Endothelial cell of umbilical vein (primary cell): ENCODE data around the gene PDE4B. TPM values are rescaled to one million over a fixed set of nuclear protein-coding genes. Genes with fewer than 3 reads are reported as not detected.

ENCODE experiments used
- BruUV-seq: library from RNA; stranded (reverse); fragments of 400-500 nt; replicated peaks from 2 replicates; lab custom pipeline; 2021; lab: Mats Ljungman, UMichigan
- CTCF ChIA-PET: fragments of 300-600, 350-600 bp; sonication (Branson Sonifier 250); formaldehyde crosslinking; loops from one replicate; lab custom pipeline; 2021; ENCODE audit warnings: antibody characterized with exemption, inconsistent platforms; lab: Charles Lee
- POLR2A ChIA-PET: fragments of 300-600, 350-600 bp; sonication (Branson Sonifier 250); formaldehyde crosslinking; loops from one replicate; lab custom pipeline; 2021; ENCODE audit warnings: antibody characterized with exemption, inconsistent platforms; lab: Charles Lee
- DNase-seq: peaks from one replicate; pipeline ENCODE4 v3.0.0-alpha.2; 2011; ENCODE audit warnings: low read depth, low spot score
- FAIRE-seq: peaks from 2 replicates; lab custom pipeline; 2011; peaks lifted over from hg19 to GRCh38; lab: Jason Lieb, UNC
- H2AFZ ChIP-seq: 2 replicates; pipeline ENCODE4 v1.6.0; 2012; ENCODE audit warnings: low read depth, low read length, control low read depth, inconsistent platforms
- H3K27ac ChIP-seq: 2 replicates; pipeline ENCODE4 v1.5.1; 2011; ENCODE audit warnings: low read depth, mild to moderate bottlenecking, control low read depth, low read length, moderate library complexity; ENCODE audit not compliant: insufficient read depth
- H3K27me3 ChIP-seq, 2 experiments: 2 replicates each; pipeline versions ENCODE4 v1.6.0 to v1.6.1; 2011; ENCODE audit warnings: low read length in 2 of 2, mixed read lengths in 1 of 2; ENCODE audit not compliant: control insufficient read depth in 2 of 2, insufficient read depth in 2 of 2
- H3K36me3 ChIP-seq, 2 experiments: 2 replicates in 1 of 2; 3 replicates in 1 of 2; pipeline ENCODE4 v1.5.1; 2011; ENCODE audit warnings: low read length in 2 of 2, mild to moderate bottlenecking in 1 of 2, moderate library complexity in 1 of 2; ENCODE audit not compliant: control insufficient read depth in 2 of 2, insufficient read depth in 2 of 2; ENCODE audit errors: extremely low read depth in 1 of 2
- H3K4me1 ChIP-seq: 3 replicates; pipeline ENCODE4 v1.5.1; 2011; ENCODE audit warnings: mild to moderate bottlenecking, low read length; ENCODE audit not compliant: control insufficient read depth, insufficient read depth; ENCODE audit errors: extremely low read depth
- H3K4me2 ChIP-seq: 2 replicates; pipeline ENCODE4 v1.6.1; 2011; ENCODE audit warnings: low read length, control low read depth, mixed read lengths; ENCODE audit not compliant: insufficient read depth
- H3K4me3 ChIP-seq, 3 experiments: fragments of 200-600 bp in 1 of 3; sonication (generic), shearing (Covaris generic) in 1 of 3; replicated peaks in 1 of 3; 2 replicates each; pipeline ENCODE4 v1.5.1; 2011 to 2016; ENCODE audit warnings: control low read depth in 3 of 3, low read length in 3 of 3, mild to moderate bottlenecking in 2 of 3, inconsistent platforms in 1 of 3, low read depth in 1 of 3, moderate library complexity in 1 of 3; ENCODE audit not compliant: insufficient read depth in 1 of 3
- H3K79me2 ChIP-seq: 2 replicates; pipeline ENCODE4 v1.6.0; 2012; ENCODE audit warnings: low read length, inconsistent platforms; ENCODE audit not compliant: control insufficient read depth, insufficient read depth
- H3K9ac ChIP-seq: replicated peaks from 2 replicates; pipeline ENCODE3; 2011; ENCODE audit warnings: low read length, control low read depth; ENCODE audit not compliant: insufficient read depth; ENCODE audit errors: extremely low read depth
- H3K9me1 ChIP-seq: replicated peaks from 3 replicates; pipeline ENCODE4 v1.6.0; 2011; ENCODE audit warnings: mild to moderate bottlenecking, low read length; ENCODE audit not compliant: control insufficient read depth, insufficient read depth; ENCODE audit errors: extremely low read depth
- H3K9me3 ChIP-seq: replicated peaks from 2 replicates; pipeline ENCODE4 v1.5.1; 2012; ENCODE audit warnings: low read length, inconsistent platforms; ENCODE audit not compliant: control insufficient read depth, insufficient read depth
- H4K20me1 ChIP-seq: replicated peaks from 2 replicates; pipeline ENCODE3; 2011; ENCODE audit warnings: mild to moderate bottlenecking, low read length; ENCODE audit not compliant: control insufficient read depth, insufficient read depth; ENCODE audit errors: extremely low read depth
- EZH2 ChIP-seq: IDR thresholded peaks from 2 replicates; pipeline ENCODE4 v1.6.1; 2012; ENCODE audit warnings: borderline replicate concordance, low read depth, mild to moderate bottlenecking, moderate library complexity, low read length, inconsistent platforms; ENCODE audit not compliant: severe bottlenecking
- FOS ChIP-seq: IDR thresholded peaks from 2 replicates; pipeline ENCODE4 v1.6.1; 2011; ENCODE audit warnings: mild to moderate bottlenecking, low read length, moderate library complexity, borderline replicate concordance; ENCODE audit not compliant: insufficient read depth
- GATA2 ChIP-seq: IDR thresholded peaks from 2 replicates; pipeline ENCODE4 v1.7.0; 2011; ENCODE audit warnings: low read depth, mild to moderate bottlenecking, moderate library complexity, mixed read lengths, low read length; ENCODE audit not compliant: insufficient read length, insufficient read depth
- JUN ChIP-seq: IDR thresholded peaks from 2 replicates; pipeline ENCODE4 v1.6.1; 2011; ENCODE audit warnings: borderline replicate concordance, low read depth; ENCODE audit not compliant: insufficient read length, insufficient read depth
- MYC ChIP-seq: IDR thresholded peaks from one replicate; pipeline ENCODE4 v1.6.1; 2011; ENCODE audit warnings: mild to moderate bottlenecking, low read depth, low read length
- POLR2A ChIP-seq: IDR thresholded peaks from 2 replicates; pipeline ENCODE4 v1.6.1; 2012; ENCODE audit warnings: low read depth, mild to moderate bottlenecking, control low read depth, low read length
- POLR2AphosphoS5 ChIP-seq: IDR thresholded peaks from 2 replicates; pipeline ENCODE4 v1.6.1; 2012; ENCODE audit warnings: low read depth, mild to moderate bottlenecking, control low read depth, low read length, moderate library complexity; ENCODE audit not compliant: insufficient read depth
- dilution Hi-C: fragments of 300-500 bp; cut with MboI; formaldehyde crosslinking; loops from one replicate; pipeline ENCODE4 v1.15.0; 2019; ENCODE audit warnings: low sequenced_read_pairs; ENCODE audit not compliant: extremely low pct_ligation_motif_present
- intact Hi-C: fragments of 100-400 bp; cut with micrococcal nuclease; formaldehyde crosslinking; loops from one replicate; pipeline ENCODE4 v1.10.0; 2022
- polyA plus RNA-seq, 4 experiments: library from polyadenylated mRNA; depleted of rRNA in 3 of 4; stranded (reverse) in 3 of 4; unstranded in 1 of 4; fragments of >200 nt; gene quantifications; 2 replicates each; pipeline versions ENCODE4 v1.2.1 to v1.2.3, GENCODE V29; 2011 to 2012; ENCODE audit warnings: missing spikeins in 1 of 4
- total RNA-seq: library from RNA; stranded (reverse); gene quantifications from 2 replicates; pipeline ENCODE4 v1.2.3, GENCODE V29; 2021
- TF ChIP-seq, protein P1 (sequence below): IDR thresholded peaks from 2 replicates; pipeline ENCODE4 v1.6.1; 2011; ENCODE audit not compliant: insufficient read depth, insufficient read length
- TF ChIP-seq, protein P2 (sequence below), 2 donors: IDR thresholded peaks; 1 replicate in 1 of 2; 2 replicates in 1 of 2; pipeline ENCODE4 v1.5.1; 2011; ENCODE audit warnings: low read length in 2 of 2, mild to moderate bottlenecking in 2 of 2, moderate library complexity in 2 of 2, control low read depth in 1 of 2, inconsistent platforms in 1 of 2, low read depth in 1 of 2; ENCODE audit not compliant: insufficient read depth in 1 of 2; ENCODE audit errors: extremely low read depth in 1 of 2

PDE4B gene
- total and polyA plus RNA-seq, 2 donors (not counting 3 experiments of a cell fraction or from before 2014, with no cell fraction given): 63.5 to 69.8 TPM

DNA sequence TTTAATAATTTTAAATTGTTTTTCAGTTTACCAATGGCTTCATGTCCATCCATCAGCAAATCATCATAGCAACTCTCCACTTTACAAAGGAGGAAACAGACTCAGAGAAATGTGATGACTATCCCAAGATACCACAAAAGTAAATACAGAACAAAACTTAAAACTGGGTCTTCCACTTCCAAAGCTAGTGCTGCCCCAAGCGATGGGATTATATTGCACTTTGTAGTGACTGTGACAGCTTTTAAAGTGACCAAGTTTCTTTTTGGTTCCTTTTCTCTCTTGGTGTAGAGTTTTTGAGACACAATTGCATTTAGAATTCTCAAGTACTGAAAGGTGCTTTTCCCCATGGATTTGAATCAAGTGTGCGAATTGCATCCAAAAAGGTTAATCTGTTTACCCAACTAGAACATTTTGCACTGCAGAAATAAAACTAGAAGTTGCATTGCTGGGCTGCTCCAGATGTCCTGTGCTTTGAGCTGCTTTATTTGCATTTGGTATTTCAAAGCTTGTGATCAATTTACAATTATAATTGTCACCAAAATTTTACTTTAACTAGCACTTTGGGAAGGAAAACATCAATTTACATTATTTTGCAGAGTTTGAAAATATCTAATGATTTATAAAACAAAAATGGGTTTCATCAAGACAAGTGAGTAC is 320.2 kb downstream of the PDE4B start:
- no peak overlapping the region for H3K4me3 ChIP-seq
- FAIRE-seq (no peak), DNase-seq (no peak)
- H3K4me1 ChIP-seq: no peaks in the 10 kb centered on the region
- no peaks in the 10 kb centered on the region for H3K36me3 ChIP-seq
- no peaks in the 10 kb centered on the region for H3K9me3 ChIP-seq
- H3K27me3 ChIP-seq: no peaks in the 10 kb centered on the region
- no peak overlapping the region for H3K9ac ChIP-seq
- no peak overlapping the region for H3K4me2 ChIP-seq
- H4K20me1 ChIP-seq: no peaks in the 10 kb centered on the region
- H3K27ac ChIP-seq: no peak overlapping the region
- dilution Hi-C loops (no loop called here), intact Hi-C loops (no loop called here)
- CTCF ChIA-PET: interaction anchor here (1.1 kb wide), 1 partner anchor 10 kb away, joined by 3 read pairs; no protein-coding TSS in a partner anchor
- H3K79me2 ChIP-seq: no peaks in the 10 kb centered on the region
- POLR2A ChIA-PET: no interaction called here
- TF ChIP-seq MYC: no peak
- H3K9me1 ChIP-seq: no peaks in the 10 kb centered on the region
- no peak overlapping the region for H2AFZ ChIP-seq
- BruUV-seq: no TSS peak

DNA sequence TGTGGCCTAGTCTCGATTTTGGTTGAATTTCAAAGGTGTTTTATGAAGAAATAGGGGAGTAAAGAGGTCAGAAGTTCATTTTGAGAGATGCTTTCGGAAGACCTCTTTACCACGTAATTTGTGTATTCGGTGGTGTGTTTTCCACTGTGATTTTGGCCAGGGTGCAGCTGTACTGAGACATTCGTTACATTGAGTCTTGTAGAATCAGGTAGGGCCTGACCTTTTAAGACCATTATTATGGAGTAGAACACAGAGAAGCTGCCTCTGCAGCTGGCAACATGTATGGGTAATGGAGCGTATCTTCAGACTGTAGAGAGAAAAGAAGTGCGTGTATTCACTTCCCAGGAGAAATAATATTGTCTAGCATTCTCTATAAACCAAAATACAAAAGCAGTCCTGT is 326.5 kb downstream of the PDE4B start:
- no peak for FAIRE-seq
- peaks cover 0 to 5% of the 10 kb centered on the region in 2 experiments for H3K27me3 ChIP-seq
- dilution Hi-C loops: no loop called here
- no peak overlapping the region for H3K9ac ChIP-seq
- H3K9me1 ChIP-seq: no peaks in the 10 kb centered on the region
- no TSS peak for BruUV-seq
- no peaks in the 10 kb centered on the region for H3K79me2 ChIP-seq
- ChIA-PET POLR2A (no interaction called here), CTCF (no interaction called here)
- no peak overlapping the region for H3K4me3 ChIP-seq
- intact Hi-C loops: no loop called here
- no peak for DNase-seq
- no peaks in the 10 kb centered on the region for H3K9me3 ChIP-seq
- no peaks in the 10 kb centered on the region for H3K4me1 ChIP-seq
- TF ChIP-seq MYC: no peak
- TF ChIP-seq, protein P1, sequence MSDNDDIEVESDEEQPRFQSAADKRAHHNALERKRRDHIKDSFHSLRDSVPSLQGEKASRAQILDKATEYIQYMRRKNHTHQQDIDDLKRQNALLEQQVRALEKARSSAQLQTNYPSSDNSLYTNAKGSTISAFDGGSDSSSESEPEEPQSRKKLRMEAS: no peak
- TF ChIP-seq FOS: no peak
- TF ChIP-seq POLR2AphosphoS5: no peak
- no peak for TF ChIP-seq GATA2
- TF ChIP-seq EZH2: no peak
- no peak for TF ChIP-seq POLR2A
- TF ChIP-seq JUN: no peak
- TF ChIP-seq, protein P2, sequence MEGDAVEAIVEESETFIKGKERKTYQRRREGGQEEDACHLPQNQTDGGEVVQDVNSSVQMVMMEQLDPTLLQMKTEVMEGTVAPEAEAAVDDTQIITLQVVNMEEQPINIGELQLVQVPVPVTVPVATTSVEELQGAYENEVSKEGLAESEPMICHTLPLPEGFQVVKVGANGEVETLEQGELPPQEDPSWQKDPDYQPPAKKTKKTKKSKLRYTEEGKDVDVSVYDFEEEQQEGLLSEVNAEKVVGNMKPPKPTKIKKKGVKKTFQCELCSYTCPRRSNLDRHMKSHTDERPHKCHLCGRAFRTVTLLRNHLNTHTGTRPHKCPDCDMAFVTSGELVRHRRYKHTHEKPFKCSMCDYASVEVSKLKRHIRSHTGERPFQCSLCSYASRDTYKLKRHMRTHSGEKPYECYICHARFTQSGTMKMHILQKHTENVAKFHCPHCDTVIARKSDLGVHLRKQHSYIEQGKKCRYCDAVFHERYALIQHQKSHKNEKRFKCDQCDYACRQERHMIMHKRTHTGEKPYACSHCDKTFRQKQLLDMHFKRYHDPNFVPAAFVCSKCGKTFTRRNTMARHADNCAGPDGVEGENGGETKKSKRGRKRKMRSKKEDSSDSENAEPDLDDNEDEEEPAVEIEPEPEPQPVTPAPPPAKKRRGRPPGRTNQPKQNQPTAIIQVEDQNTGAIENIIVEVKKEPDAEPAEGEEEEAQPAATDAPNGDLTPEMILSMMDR (IDR thresholded peaks at IDR 0.05; ENCODE audit: extremely low read depth in 1 of 2, insufficient read depth in 1 of 2, low read depth in 1 of 2, low read length in 2 of 2): no peak
- H4K20me1 ChIP-seq: no peaks in the 10 kb centered on the region
- H3K4me2 ChIP-seq: no peak overlapping the region
- no peaks in the 10 kb centered on the region for H3K36me3 ChIP-seq
- no peak overlapping the region for H2AFZ ChIP-seq
- no peak overlapping the region for H3K27ac ChIP-seq
